Measurements from ENCODE around the gene IQCE. TPM values are rescaled to one million over a fixed set of nuclear protein-coding genes. Genes with fewer than 3 reads are reported as not detected.

The IQCE gene
- total RNA-seq, 1 donor from 2014 or later, result 29.6 TPM

- no peaks in the 10 kb centered on the region for H3K9me3 Mint-ChIP-seq
- H3K27ac Mint-ChIP-seq, result no peak overlapping the region
- peaks cover 8% of the 10 kb centered on the region for H3K36me3 Mint-ChIP-seq
- no peak overlapping the region for H3K4me3 Mint-ChIP-seq
- peaks cover 7% of the 10 kb centered on the region for H3K4me1 Mint-ChIP-seq
- no peak for DNase-seq (ENCODE audit: low spot score in 2 of 2, unreplicated experiment in 2 of 2)
- no peaks in the 10 kb centered on the region for H3K27me3 Mint-ChIP-seq (ENCODE audit: low read depth)
- TF ChIP-seq CTCF (IDR thresholded peaks at IDR 0.05; ENCODE audit: unreplicated experiment), result no peak
These were observed 91.2 kb downstream of the IQCE start for GRCh38 chr7:2649991-2650390.

- DNase-seq (ENCODE audit: low spot score in 2 of 2, unreplicated experiment in 2 of 2), result no peak
- Mint-ChIP-seq H3K27ac (peak overlapping the region; percentile 76), H3K4me3 (no peak overlapping the region), H3K36me3 (peaks cover 8% of the 10 kb centered on the region), H3K4me1 (peaks cover 3% of the 10 kb centered on the region), H3K9me3 (no peaks in the 10 kb centered on the region), H3K27me3 (ENCODE audit: low read depth) (no peaks in the 10 kb centered on the region)
- TF ChIP-seq CTCF (IDR thresholded peaks at IDR 0.05; ENCODE audit: unreplicated experiment), result no peak
These were observed 91.7 kb downstream of the IQCE start for GRCh38 chr7:2650451-2650850.

- Mint-ChIP-seq H3K4me3 (no peak overlapping the region), H3K36me3 (peaks cover 8% of the 10 kb centered on the region), H3K4me1 (no peaks in the 10 kb centered on the region), H3K27ac (no peak overlapping the region), H3K9me3 (no peaks in the 10 kb centered on the region), H3K27me3 (ENCODE audit: low read depth) (no peaks in the 10 kb centered on the region)
- DNase-seq (ENCODE audit: low spot score in 2 of 2, unreplicated experiment in 2 of 2), result no peak
- TF ChIP-seq CTCF (IDR thresholded peaks at IDR 0.05; ENCODE audit: unreplicated experiment), result no peak
These were observed 92.6 kb downstream of the IQCE start for GRCh38 chr7:2651336-2651735.

GRCh38 chr7:2651847-2652735 is 93.3 kb downstream of the IQCE start:
- no peak for TF ChIP-seq CTCF (IDR thresholded peaks at IDR 0.05; ENCODE audit: unreplicated experiment)
- no peaks in the 10 kb centered on the region for H3K9me3 Mint-ChIP-seq
- H3K27me3 Mint-ChIP-seq (ENCODE audit: low read depth), result no peaks in the 10 kb centered on the region

GRCh38 chr7:2652736-2653060 is 93.9 kb downstream of the IQCE start:
- no peak for DNase-seq (ENCODE audit: low spot score in 2 of 2, unreplicated experiment in 2 of 2)
- Mint-ChIP-seq H3K4me1 (no peaks in the 10 kb centered on the region), H3K9me3 (no peaks in the 10 kb centered on the region), H3K27ac (no peak overlapping the region), H3K27me3 (ENCODE audit: low read depth) (no peaks in the 10 kb centered on the region), H3K36me3 (peaks cover 13% of the 10 kb centered on the region), H3K4me3 (no peak overlapping the region)
- TF ChIP-seq CTCF (IDR thresholded peaks at IDR 0.05; ENCODE audit: unreplicated experiment), result no peak

More at GRCh38 chr7:2651847-2652735, 93.3 kb downstream of the IQCE start:
- no peak for DNase-seq (ENCODE audit: low spot score in 2 of 2, unreplicated experiment in 2 of 2)
- H3K27ac Mint-ChIP-seq, result no peak overlapping the region
- no peak overlapping the region for H3K4me3 Mint-ChIP-seq
- no peaks in the 10 kb centered on the region for H3K4me1 Mint-ChIP-seq
- peaks cover 10% of the 10 kb centered on the region for H3K36me3 Mint-ChIP-seq
